HFF-Myc (cell line): ENCODE measurements around the gene FAM237B.

Experiments
- DNase-seq: peaks from one replicate; pipeline ENCODE4 v3.0.0-alpha.2; 2011; ENCODE audit warnings: low read depth; ENCODE audit errors: extremely low read depth
- H3K4me3 ChIP-seq: replicated peaks from 2 replicates; pipeline ENCODE4 v1.5.1; 2011; ENCODE audit warnings: low read depth, mild to moderate bottlenecking, control low read depth, low read length
- TF ChIP-seq, protein P1 (sequence below): IDR thresholded peaks from 2 replicates; pipeline ENCODE4 v1.5.1; 2012; ENCODE audit warnings: mild to moderate bottlenecking, low read depth, low read length, control low read depth; ENCODE audit errors: missing control alignments

The FAM237B gene

DNA sequence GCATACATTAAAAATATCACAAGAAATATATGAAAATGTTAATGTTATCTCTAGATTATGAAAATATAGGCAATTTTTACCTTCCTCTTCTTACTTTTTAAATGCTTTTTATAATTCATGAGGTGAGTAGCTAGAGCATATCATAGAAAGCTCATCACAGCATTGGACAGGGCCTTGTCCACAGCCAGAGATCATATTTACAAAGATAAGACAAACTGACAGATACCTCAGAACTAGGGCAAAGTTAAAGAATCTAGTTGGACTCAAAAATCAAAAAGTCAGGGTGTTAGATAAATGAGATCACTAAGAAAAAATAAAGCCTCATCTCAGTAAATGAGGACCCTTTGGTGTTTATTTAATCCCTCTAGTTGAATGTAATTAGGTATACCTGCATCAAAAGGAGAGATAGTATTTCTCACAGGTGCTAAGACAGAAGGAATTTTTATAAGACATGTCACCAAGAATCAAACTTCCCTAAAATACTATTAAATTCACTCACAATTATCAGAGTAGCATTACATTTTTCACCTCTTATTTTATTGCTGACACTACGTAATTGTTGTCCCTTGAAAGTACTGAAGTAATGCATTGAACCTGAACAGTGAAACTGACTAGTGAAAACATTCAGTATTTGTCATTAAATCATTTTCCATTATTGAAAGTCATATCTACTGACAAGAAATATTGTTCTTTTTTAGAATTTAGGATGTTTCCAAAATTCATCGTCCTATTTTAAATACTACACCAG lies 50.5 kb downstream of the FAM237B start:
- TF ChIP-seq, protein P1, sequence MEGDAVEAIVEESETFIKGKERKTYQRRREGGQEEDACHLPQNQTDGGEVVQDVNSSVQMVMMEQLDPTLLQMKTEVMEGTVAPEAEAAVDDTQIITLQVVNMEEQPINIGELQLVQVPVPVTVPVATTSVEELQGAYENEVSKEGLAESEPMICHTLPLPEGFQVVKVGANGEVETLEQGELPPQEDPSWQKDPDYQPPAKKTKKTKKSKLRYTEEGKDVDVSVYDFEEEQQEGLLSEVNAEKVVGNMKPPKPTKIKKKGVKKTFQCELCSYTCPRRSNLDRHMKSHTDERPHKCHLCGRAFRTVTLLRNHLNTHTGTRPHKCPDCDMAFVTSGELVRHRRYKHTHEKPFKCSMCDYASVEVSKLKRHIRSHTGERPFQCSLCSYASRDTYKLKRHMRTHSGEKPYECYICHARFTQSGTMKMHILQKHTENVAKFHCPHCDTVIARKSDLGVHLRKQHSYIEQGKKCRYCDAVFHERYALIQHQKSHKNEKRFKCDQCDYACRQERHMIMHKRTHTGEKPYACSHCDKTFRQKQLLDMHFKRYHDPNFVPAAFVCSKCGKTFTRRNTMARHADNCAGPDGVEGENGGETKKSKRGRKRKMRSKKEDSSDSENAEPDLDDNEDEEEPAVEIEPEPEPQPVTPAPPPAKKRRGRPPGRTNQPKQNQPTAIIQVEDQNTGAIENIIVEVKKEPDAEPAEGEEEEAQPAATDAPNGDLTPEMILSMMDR, result no peak
- no peak overlapping the region for H3K4me3 ChIP-seq
- DNase-seq, result no peak

DNA sequence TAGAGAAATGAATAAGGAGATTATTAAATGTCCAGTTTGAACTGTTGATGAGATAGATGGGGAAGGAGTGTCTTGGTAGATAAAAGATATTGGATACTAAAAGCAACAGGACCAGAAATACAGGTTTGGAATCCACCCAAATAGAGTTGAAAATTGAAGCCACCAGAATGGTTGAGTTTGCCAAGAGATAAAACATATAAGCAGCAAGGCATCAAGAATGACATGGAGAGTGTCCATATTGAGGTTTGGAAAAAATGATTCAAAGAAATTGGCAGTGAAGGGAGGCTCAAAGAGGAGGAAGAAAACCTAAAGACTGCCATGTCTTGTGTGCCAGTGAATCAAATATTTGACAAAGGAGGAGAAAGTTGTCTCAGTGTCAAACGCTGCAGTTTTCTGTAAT lies 51.9 kb downstream of the FAM237B start:
- TF ChIP-seq, protein P1, result no peak
- H3K4me3 ChIP-seq, result no peak overlapping the region
- no peak for DNase-seq

GRCh38 chr7:90267263-90267858 lies 53.7 kb downstream of the FAM237B start:
- H3K4me3 ChIP-seq, result no peak overlapping the region
- no peak for DNase-seq
- TF ChIP-seq, protein P1, result no peak

GRCh38 chr7:90266808-90267207 lies 54.3 kb downstream of the FAM237B start:
- H3K4me3 ChIP-seq, result no peak overlapping the region
- DNase-seq, result no peak
- TF ChIP-seq, protein P1, result no peak
